Measurements from ENCODE around the gene EVPL.
A peak's percentile ranks its signal among the peaks of the same experiment; 100 is the strongest.
"Not testable (repeated sequence)": the region's sequence is repeated elsewhere in the genome, so short reads cannot be mapped to it uniquely, and the experiment has no call there.

EVPL gene

DNA sequence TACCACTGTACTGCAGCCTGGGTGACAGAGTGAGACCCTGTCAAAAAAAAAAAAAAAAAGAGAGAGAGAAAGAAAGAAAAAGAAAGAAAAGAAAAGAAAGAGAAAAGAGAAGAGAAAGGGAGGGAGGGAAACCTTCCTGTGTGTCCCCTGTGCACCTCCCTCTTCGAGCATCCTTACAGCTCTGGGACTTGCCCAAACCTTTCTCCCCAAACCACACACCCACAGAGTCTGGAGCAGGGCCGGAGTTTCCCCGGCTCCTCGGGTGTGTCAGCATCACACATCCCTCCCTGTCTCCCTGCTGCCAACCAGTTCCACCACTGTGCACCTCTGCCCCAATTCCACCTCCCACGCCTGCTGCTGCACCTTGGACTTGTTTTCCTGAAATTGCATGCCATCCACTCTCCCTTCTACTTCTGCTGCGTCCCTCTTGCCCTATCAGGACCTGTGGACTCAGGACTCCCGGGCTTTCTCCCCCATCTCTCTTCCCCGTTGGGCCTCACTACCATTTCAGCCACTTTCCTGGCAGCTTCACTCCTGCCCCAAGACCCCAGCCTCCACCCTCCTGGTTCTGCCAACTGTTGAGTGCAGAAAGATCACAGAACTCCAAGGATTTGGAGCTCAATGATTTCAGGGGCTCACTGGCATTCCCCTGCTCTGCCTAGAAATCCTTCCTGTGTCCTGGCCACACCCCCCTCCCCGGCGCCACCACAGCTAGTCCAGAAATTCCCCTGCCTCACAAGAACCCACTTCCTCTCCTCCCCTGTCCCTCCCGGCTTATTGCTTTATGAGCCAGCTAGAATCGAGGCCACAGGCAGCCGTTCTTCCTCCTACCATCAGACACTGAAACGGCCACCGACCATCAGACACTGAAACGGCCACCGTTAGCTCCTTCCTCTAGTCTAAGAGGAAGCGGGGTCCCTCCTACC, 30.2 kb downstream of the EVPL start:
- peak; percentile 54 to 57 for ATAC-seq

DNA sequence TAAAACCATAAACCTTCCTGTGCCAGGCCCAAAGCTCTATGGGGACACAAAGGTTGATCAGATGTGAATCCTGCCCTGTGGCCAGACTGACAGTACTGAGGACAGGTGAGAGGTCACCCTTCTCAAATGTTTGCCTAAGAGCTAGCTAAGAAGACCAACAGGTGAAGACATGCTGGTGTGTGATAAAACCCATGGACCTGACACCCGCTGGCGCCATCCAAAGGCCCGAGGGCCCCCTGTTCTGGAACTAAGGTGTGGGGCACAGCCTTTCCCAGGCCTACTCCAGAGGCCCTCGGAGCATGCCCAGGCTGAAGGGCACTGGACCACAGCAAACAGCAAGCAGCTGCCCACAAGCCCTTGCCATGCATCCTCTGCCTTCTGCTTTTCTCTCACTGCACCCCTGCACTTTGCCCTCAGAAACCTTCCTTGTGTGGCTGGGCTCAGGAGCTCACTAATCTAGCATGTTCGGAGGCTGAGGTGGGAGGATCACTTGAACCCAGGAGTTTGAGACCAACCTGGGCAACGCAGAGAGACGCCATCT, 31.7 kb downstream of the EVPL start:
- ATAC-seq: no peak

DNA sequence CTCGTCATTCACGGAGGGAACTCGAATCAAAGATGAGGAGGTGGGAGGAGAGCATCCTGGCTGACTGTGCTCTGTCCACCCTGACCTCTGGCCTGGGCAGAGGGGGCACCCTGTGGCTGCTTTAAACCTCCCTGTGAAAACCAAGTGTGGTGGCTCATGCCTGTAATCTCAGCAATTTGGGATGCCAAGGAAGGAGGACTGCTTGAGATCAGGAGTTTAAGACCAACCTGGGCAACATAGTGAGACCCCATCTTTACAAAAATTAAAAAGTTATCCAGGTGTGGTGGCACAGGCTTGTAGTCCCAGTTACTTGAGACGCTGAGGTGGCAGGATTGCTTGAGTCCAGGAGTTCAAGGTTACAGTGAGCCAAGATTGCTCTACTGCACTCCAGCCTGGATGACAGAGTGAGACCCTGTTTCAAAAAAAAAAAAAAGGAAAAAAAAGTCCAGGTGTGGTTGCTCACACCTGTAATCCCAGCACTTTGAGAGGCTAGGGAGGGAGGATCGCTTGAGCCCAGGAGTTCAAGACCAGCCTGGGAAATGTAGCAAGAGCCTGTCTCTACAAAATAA, 32.2 kb downstream of the EVPL start:
- no peak for ATAC-seq

DNA sequence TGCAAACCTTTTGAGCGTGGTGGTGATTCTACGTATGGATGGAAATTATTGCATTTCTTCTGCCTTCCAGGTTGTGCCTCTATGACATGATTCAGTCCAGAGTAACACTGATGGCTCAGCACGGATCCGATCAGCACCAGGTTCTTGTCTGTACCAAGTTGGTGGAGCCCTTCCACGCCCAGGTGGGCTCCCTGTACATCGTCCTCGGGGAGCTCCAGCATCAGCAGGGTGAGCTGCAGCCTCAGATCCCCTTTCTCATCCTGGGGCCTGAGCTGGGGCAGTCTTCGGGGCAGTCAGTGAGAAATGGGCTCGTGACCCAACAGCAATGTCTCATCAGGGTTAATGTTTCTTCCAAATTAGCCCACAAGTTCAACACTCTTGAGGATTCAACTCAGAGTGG, 35.7 kb downstream of the EVPL start:
- no peak for ATAC-seq

DNA sequence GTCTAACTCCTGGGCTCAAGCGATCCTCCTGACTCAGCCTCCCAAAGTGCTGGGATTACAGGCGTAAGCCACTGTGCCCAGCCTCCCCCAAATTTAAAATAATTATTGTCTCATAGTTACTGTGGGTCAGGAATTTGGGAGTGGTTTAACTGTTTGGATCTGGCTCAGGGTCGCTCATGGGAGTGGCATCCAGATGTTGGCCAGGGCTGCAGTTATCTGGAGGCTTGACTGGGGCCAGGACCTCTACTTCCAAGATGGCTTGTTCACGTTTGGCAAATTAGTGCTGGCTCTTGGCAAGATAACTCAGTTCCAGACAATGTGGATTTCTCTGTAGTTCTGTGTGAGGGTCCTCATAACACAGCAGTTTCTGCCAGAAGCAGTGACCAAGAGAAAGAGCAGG, 40.1 kb downstream of the EVPL start:
- no peak for ATAC-seq

DNA sequence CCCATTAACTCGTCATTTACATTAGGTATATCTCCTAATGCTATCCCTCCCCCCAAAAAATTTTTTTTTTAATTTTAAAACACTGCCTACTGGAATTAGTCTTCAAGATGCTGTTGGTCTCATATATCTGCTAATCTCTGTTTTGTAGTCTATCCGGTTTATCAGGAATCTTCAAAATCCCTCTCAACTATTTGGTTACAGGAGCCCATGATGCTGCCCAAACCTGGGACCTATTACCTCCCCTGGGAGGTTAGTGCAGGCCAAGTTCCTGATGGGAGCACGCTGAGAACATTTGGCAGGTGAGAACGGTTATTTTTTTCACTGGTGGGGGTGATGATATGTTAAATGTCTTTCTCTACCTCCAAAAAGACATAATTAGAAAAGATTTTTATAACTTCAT, 41.1 kb downstream of the EVPL start:
- no peak for ATAC-seq

DNA sequence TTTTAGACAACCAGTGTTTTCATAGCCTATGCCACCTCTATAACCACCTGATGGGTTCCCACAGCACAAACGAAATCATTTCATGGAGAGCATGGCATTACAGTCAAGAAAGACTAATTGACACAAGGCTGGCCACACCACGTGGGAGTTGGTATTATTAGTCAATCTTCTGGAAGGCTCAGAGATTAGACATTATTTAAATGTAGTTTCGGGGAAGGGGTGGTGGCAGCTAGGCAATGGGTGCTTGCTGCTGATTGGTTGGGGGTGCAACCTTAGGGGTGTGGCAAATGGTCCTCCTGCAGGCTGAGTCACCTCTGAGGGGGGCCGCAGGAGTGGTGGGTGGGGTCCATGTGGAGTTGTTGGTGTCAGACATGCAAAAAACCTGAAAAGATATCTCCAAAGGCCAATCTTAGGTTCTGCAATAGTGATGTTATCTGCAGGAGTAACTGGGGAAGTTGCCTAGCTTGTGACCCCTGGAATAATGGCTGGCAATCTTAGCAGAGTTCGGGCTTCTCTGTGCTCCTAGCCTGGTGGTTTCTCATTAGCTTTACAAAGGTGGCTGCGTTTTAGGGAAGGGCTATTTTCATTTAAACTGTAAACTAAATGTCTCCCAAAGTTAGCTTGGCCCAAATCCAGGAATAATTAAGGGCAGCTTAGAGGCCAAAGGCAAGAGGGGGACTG, 43.5 kb downstream of the EVPL start:
- no peak for ATAC-seq

DNA sequence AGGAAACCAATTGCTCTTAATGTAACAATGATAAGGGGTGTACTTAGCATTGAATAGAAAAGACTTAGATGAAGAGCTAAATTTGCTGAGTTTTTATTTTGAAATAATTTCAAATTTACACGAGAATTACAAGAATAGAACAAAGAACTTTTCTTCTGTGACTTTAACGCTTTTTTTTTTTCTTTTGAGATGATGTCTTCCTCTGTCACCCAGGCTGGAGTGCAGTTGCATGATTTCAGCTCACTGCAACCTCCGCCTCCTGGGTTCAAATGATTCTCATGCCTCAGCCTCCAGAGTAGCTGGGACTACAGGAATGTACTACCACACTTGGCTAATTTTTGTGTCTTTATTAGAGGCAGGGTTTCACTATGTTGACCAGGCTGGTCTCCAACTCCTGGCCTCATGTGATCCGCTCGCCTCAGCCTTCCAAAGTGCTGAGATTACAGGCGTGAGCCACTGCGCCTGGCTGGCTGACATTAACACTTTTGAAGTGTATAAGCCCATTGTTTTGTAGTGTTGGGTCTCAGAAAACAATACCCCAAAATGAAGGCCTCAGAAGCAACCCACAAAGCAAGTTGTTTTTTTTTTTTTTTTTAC, 46.0 kb downstream of the EVPL start:
- no peak for ATAC-seq

DNA sequence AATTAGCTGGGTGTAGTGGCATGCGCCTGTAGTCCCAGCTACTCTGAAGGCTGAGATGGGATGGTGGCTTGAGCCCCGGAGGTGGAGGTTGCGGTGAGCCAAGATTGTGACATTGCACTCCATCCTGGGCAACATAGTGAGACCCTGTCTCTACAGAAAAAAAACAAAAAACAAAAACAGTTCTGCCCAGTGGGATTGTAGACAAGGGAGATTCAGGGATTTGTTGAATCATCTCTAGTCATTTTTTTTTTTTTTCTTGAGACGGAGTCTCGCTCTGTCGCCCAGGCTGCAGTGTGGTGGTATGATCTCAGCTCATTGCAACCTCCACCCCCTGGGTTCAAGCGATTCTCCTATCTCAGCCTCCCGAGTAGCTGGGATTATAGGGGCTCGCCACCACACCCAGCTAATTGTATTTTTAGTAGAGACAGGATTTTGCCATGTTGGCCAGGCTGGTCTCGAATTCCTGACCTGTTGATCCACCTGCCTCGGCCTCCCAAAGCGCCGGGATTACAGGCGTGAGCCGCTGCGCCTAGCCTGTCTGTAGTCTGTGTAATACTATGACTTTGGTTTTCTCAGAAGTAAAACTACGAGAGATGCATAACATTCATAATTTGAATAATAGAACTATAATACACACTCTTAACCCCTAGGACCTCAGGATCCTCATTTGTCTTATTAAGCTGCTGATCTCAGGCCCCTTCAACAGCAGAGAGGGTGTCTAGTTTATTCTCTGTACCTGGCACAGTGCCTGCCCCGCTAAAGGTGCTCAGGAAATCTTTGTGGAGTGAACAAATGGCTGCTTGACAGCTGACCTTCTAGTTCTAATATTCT, 46.7 kb downstream of the EVPL start:
- ATAC-seq: no peak

DNA sequence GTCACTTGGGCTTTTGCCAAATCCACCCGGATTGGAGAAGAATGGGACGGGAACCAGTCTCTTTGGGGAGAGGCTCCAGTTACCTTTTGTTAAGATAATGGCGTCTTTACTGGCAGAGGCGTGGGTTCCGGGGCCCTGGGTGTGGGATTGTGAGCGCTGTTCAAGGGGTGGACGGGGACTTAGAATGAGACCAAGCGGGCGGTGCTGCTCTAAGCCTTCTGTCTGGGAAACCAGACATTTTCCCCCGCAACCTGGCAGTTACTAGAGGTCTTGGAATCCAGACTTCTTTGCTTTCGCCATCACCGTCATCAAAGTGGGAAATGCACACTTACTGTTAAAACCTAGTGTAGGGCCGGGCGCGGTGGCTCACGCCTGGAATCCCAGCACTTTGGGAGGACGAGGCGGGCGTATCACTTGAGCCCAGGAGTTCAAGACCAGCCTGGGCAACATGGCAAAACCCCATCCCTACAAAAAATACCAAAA, 47.4 kb downstream of the EVPL start:
- peak; percentile 12 to 19 for ATAC-seq

DNA sequence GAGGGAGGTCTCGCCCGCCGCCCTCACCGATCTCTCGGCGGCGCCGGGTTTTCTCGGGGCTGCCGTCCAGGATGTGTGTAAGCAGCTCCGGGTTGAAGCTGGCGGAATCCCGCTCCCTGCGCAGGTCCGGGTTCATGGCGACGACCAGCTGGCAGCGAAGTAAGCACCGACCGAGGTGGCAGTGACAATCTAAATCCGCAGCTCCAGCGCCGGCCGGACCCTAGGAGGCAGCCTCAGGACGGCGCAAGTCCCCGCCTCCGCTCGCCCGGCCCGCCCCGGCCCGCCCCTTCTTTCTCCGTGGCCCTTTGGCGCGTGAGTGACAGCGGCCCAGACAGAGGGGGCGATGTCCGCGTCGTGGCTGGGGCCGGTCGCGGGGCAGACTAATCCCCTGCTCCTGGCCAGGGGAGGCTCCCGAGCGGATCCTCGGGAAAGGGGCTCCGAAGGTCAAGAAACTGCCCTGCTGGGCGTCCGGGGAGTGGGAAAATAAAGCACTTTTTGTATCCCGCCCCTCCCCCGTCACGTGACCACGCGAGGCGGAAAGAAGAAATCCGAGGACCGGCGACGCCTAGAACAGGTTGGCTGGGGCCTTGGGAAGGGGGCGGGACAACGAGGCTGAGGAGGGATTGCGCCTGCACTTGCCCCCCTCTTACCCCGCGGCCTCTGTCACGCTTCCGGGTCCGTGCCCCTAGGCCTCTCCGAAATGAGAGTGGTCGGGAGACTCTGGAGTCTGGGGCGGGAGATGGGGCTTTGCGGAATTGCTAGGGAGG, 48.0 kb downstream of the EVPL start, which contains the start of the genes ACOX1 and TEN1:
ACOX1 (minus strand) TSS at position 229 of the 767 bp plus-strand sequence; CDS start at position 136, 93 bp downstream.
TEN1 (plus strand) TSS at position 303 of the 767 bp plus-strand sequence. CDS start 6,953 bp downstream, outside the sequence.
- ATAC-seq: peak; percentile 96 to 98

DNA sequence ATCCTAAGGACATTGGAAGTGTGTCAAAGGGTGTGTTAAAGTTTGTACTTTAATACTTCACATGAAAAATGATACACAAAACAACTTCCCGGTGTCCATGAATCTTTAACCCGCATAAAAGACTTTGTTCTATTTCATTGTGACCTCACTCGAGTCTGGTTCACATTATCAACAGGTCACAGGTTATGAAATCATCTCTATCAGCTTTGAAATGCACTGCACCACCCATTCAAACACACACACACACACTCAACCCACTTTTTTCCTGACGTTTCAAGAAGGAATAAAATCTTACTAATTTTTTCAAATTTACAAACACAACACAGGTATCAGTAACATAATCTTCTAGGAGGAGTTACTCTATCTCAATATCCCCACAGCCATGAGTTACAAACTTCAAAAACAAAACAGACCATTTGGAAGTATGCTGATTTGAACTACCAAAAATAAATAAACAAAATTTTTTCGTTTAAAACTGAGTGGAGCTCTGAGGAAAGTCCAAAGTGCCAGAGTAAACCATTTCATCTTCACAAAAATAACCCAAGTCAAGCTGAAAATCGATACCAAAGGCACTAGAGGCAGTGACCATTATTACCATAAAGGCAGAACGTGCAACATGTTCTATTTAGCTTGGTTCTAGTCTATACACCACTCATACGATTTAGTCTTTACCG, 50.8 kb downstream of the EVPL start:
- no peak for ATAC-seq

DNA sequence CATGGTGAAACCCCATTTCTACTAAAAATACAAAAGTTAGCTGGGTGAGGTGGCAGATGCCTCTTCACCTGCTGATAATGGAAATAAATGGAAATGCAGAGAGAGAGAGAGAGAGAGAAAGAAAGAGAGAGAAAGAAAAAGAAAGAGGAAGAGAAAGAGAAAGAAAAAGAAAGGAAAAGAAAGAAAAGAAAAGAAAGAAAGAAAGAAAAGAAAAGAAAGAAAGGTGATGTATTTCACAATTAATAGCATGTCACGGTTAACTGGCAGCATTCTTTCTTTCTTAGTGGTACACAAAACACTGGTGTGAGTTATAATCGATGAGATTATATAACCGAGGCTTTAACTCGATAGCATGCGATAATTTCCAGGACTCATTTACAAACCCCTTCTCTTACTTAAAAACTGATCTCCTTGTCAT, 51.3 kb downstream of the EVPL start:
- no peak for ATAC-seq

DNA sequence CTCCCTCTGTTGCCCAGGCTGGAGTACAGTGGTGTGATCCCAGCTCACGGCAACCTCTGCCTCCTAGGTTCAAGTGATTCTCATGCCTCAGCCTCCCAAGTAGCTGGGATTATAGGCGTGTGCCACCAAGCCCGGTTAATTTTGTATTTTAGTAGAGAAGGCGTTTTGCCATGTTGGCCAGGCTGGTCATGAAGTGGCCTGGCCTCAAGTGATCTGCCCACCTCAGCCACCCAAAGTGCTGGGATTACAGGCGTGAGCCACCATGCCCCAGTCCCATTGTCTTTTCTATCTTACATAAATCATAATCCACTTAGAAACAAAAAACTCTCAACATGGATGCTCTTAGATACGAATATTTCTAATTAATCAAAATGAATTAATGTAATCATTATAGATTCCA, 51.9 kb downstream of the EVPL start:
- not testable (repeated sequence) for ATAC-seq

DNA sequence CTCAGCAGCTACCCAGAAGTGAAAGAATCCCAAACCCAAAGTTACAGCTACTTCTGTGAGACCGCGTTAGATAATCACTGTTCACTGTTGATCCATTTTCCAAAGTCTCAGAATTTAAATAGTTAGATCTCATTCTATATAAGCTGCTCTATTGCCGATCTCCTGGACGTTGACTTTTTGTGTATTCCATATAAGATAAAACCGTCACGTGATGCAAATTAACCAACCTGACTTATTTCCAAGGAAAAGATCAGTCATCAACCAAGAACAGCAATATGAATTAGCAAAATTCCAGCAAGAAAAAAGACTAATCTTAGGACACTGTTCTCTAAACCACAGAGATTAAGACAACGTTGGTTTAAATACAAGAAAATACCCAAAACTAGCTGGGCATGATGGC, 56.5 kb downstream of the EVPL start:
- ATAC-seq: no peak

DNA sequence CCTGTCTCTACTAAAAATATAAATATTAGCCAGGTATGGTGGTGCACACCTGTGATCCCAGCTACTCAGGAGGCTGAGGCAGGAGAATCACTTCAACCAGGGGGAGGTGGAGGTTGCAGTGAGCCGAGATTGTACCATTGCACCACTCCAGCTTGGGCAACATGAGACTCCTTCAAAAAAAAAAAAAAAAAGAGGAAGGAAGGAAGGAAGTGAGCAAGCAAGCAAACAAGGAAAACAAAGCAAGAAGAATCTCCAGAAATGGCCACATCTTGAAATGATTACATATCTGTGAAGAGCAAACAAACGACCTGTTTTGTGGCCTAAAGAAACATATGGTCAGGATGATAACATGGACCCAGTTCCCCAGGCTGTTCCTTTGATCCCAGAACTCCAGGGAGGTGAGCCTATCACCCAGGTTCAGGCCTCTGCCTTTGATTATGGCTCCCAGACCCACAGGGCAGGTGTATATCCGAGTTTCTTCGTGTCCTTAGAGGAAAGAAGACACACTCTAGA, 57.0 kb downstream of the EVPL start:
- ATAC-seq: no peak

DNA sequence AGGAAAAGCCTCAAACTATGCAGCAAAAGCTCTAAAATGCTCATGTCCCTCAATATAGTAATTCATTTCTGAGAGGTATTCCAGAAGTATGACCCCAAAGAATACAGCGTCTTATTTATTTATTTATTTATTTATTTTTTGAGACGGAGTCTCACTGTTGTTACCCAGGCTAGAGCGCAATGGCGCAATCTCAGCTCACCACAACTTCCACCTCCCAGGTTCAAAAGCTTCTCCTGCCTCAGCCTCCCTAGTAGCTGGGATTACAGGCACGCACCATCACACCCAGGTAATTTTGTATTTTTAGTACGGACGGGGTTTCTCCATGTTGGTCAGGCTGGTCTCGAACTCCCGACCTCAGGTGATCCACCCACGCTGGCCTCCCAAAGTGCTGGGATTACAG, 58.1 kb downstream of the EVPL start:
- ATAC-seq: not testable (repeated sequence)

DNA sequence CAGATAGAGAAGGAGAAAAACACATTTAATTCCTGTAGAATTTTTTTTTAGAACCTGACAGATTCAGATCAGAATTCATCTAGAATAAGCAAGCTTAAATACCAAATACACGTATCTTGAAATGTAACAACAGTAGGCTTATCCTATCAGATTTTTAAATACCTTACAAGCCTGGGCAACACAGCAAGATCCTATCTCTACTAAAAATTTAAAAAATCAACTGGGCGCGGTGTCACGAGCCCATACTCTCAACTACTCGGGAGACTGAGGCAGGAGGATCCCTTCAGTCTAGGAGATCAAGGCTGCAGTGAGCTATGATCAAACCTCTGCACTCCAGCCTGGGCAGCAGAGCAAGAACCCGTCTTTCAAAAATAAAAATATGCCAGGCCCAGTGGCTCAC, 61.6 kb downstream of the EVPL start:
- ATAC-seq: no peak

DNA sequence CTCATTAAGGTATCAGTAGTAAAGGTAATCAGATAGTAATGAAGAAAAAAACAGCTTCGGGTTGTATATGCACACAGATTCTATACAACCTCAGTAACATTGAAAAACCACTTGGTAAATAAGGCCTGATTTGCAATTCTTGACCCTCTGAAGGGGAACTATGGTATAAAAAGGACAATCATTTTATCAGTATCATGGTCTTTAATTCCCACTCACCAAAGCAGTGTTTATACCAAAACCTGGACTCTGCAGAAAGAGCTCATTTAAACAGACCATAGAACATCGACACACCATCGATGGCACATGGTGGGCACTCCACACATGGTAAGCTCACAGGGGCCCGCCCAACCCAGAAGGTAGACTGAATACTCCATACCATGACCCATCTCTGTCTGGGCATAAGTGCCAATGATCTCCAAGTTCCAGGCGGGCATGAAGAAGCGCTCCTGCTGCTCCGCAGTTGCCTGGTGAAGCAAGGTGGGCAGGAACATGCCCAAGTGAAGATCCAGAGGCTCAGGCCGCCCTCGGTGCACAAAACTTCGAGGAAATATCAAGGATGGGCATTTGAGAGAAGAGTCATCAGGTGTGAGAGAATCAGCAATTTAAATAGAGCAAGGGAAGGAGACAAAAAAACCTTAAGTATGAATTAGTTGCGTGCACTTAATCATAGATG, 67.1 kb downstream of the EVPL start:
- no peak for ATAC-seq

Data from activated CD4-positive, CD25-positive, alpha-beta regulatory T cell treated with anti-CD3 and anti-CD28 coated beads, Interleukin-2, amount 50 U/mL, for 24 hours (primary cell).